Mucosa of descending colon (tissue), 3 donors: ENCODE data around the gene STX18. TPM values are rescaled to one million over a fixed set of nuclear protein-coding genes. Genes with fewer than 3 reads are reported as not detected.

Experiments
- ATAC-seq: fragments of 200-7000 bp; cut with Tn5 transposase; one replicate; pipeline ENCODE4 v1.9.1; 2020; ENCODE audit warnings: mild to moderate bottlenecking, moderate library complexity
- DNase-seq, 3 donors: peaks; one replicate each; pipeline ENCODE4 v3.0.0-alpha.2; 2020
- H3K36me3 ChIP-seq: fragments of 200-600 bp; one replicate; pipeline ENCODE4 v1.8.0; 2021; ENCODE audit warnings: low read depth, mild to moderate bottlenecking
- H3K4me1 ChIP-seq: fragments of 200-600 bp; one replicate; pipeline ENCODE4 v1.8.0; 2021; ENCODE audit warnings: low read depth, mild to moderate bottlenecking
- H3K4me3 ChIP-seq: fragments of 200-600 bp; one replicate; pipeline ENCODE4 v1.8.0; 2021; ENCODE audit warnings: mild to moderate bottlenecking
- H3K9me3 ChIP-seq: fragments of 200-600 bp; one replicate; pipeline ENCODE4 v1.8.0; 2021; ENCODE audit warnings: mild to moderate bottlenecking
- intact Hi-C, 2 donors: fragments of 100-400 bp; cut with DNase I in 1 of 2; cut with micrococcal nuclease in 1 of 2; formaldehyde crosslinking; loops; one replicate each; pipeline versions ENCODE4 v1.11.0 to v1.11.1; 2022; cut with DNase I, micrococcal nuclease
- total RNA-seq, 3 donors: library from RNA; stranded (reverse); fragmentation: NEBNext Ultra II Directional in 2 of 3; extraction: Animal tissue kit (Norgen Biotek cat#: 25700) in 2 of 3; gene quantifications; one replicate each; pipeline versions ENCODE4 v1.2.1 to v1.2.4, GENCODE V29; 2021 to 2023
- TF ChIP-seq, protein P1 (sequence below): fragments of 200-600 bp; IDR thresholded peaks from one replicate; pipeline ENCODE4 v1.8.0; 2022; ENCODE audit warnings: antibody characterized with exemption, mild to moderate bottlenecking
- donor health status: DM: no; HTN: no; CAD: no; lungs with moderate emphysema.
- donor health status: DM: no; HTN: no; CAD: no.
- donor health status: DM: no; HTN: yes; CAD: no.

The STX18 gene
- total RNA-seq, 3 donors from 2014 or later, result 33.1 to 43.3 (median 36.3) TPM

DNA sequence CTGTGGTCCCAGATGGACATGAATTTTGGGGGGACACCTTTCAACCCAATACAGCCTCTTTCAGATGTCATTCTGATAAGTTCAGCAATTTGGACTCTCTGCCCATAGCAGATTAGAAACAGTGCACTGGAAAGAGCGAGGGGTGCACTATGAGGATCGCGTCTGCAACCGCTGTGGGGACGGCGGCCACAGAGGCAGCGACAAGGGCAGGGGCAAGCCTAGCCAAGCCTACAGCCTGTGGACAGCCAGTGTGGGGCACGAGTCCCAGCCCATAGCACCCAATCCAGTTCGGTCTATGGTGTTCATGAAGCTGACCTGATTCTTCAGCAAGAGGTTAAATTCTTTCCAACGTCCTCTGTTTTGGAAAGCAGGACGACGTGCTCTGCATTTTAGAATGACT is 164.7 kb downstream of the STX18 start:
- DNase-seq (no peak), ATAC-seq (no peak)
- Histone ChIP-seq H3K9me3 (no peaks in the 10 kb centered on the region), H3K36me3 (no peaks in the 10 kb centered on the region), H3K4me1 (no peaks in the 10 kb centered on the region), H3K4me3 (no peak overlapping the region)
- intact Hi-C loops, result no loop called here
- TF ChIP-seq, protein P1, sequence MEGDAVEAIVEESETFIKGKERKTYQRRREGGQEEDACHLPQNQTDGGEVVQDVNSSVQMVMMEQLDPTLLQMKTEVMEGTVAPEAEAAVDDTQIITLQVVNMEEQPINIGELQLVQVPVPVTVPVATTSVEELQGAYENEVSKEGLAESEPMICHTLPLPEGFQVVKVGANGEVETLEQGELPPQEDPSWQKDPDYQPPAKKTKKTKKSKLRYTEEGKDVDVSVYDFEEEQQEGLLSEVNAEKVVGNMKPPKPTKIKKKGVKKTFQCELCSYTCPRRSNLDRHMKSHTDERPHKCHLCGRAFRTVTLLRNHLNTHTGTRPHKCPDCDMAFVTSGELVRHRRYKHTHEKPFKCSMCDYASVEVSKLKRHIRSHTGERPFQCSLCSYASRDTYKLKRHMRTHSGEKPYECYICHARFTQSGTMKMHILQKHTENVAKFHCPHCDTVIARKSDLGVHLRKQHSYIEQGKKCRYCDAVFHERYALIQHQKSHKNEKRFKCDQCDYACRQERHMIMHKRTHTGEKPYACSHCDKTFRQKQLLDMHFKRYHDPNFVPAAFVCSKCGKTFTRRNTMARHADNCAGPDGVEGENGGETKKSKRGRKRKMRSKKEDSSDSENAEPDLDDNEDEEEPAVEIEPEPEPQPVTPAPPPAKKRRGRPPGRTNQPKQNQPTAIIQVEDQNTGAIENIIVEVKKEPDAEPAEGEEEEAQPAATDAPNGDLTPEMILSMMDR, result no peak

DNA sequence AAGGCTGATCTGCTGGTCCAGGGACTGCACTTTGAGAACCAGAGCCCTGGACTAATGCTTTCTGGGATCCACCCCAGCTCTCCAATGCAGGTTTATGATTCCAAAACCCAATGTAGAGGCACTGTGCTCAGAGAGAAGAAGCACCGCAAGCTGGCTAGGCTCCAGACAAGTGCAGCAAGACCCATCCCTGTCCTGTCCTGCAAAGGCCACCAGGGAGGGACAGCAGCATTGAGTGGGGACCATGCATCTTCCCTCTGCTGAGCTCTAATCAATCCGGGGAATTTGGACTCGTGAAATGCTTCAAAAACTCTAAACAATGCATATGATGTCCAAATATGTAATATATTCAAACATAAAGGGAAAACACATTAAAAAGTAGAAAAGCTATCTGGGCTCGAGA is 165.8 kb downstream of the STX18 start:
- intact Hi-C loops, result no loop called here
- no peaks in the 10 kb centered on the region for H3K36me3 ChIP-seq
- no peaks in the 10 kb centered on the region for H3K4me1 ChIP-seq
- H3K9me3 ChIP-seq, result no peaks in the 10 kb centered on the region
- DNase-seq, result no peak
- no peak overlapping the region for H3K4me3 ChIP-seq
- TF ChIP-seq, protein P1, result no peak
- ATAC-seq, result no peak

DNA sequence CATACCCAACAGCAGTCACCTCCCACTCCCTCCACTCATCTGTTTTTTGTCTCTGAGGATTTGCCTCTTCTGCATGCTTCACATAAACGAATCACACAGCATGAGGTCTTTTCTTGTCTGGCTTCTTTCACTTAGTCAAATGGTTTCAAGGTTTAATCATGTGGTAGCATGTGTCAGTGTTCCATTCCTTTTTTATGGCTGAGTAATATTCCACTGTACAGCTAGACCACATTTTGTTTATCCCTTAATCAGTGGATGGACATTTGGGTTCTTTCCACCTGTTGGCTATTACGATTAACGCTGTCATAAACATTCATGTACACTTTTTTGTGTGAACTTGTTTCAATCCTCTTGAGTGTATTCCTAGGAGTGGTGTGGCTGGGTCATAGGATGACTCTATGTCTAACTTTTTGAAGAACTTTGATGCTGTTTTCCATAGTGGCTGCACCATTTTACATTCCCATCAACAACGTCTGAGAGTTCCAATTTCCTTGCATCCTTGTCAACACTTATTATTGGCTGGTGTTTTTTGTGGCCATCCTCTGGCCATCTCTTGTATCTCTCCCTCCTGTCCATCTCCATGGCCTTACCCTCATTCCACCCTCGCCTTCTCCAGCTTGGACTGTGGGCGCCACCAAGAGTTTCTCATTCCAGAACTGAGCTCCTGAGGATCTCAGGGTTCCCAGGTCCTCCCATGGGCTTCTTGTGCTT is 167.3 kb downstream of the STX18 start:
- Histone ChIP-seq H3K4me1 (no peaks in the 10 kb centered on the region), H3K4me3 (no peak overlapping the region), H3K36me3 (no peaks in the 10 kb centered on the region), H3K9me3 (no peaks in the 10 kb centered on the region)
- TF ChIP-seq, protein P1, result no peak
- intact Hi-C loops, result no loop called here
- ATAC-seq, result no peak
- no peak for DNase-seq

Other genes with a start within 250 kb of the STX18 start
- gene NSG1, start 154.9 kb downstream of the STX18 start, total RNA-seq, result 1 to 10 TPM; 1.2 to 7.9 (median 3.3) TPM